DND-41 (cell line): ENCODE measurements around the gene CYP11A1.
"Not testable (repeated sequence)": the region's sequence is repeated elsewhere in the genome, so short reads cannot be mapped to it uniquely, and the experiment has no call there.

Source experiments
- ATAC-seq: fragments of 200-7000 bp; cut with Tn5 transposase; 3 replicates; pipeline ENCODE4 v1.9.1; 2021; ENCODE audit warnings: low read depth; ENCODE audit not compliant: insufficient read depth
- DNase-seq: peaks from one replicate; pipeline ENCODE4 v3.0.0-alpha.2; 2020
- H2AFZ ChIP-seq: 2 replicates; pipeline ENCODE4 v1.6.0; 2012; ENCODE audit warnings: low read depth, low read length
- H3K27ac ChIP-seq: 2 replicates; pipeline ENCODE4 v1.5.1; 2012; ENCODE audit warnings: low read length, inconsistent platforms
- H3K27me3 ChIP-seq: fragments of 200-600 bp; sonication (generic); 2 replicates; pipeline ENCODE4 v1.6.0; 2012; ENCODE audit warnings: low read length, mild to moderate bottlenecking, inconsistent platforms; ENCODE audit not compliant: insufficient read depth, poor library complexity
- H3K36me3 ChIP-seq: 2 replicates; pipeline ENCODE4 v1.5.1; 2012; ENCODE audit warnings: low read length, inconsistent platforms; ENCODE audit not compliant: insufficient read depth
- H3K4me1 ChIP-seq: 2 replicates; pipeline ENCODE4 v1.5.1; 2012; ENCODE audit warnings: mild to moderate bottlenecking, low read length; ENCODE audit not compliant: insufficient read depth
- H3K4me2 ChIP-seq: 2 replicates; pipeline ENCODE4 v1.6.0; 2012; ENCODE audit warnings: mild to moderate bottlenecking, moderate library complexity, low read length, inconsistent platforms; ENCODE audit not compliant: insufficient read depth
- H3K4me3 ChIP-seq, 2 experiments: fragments of 200-600 bp in 1 of 2; shearing (Covaris generic) in 1 of 2; 2 replicates each; pipeline ENCODE4 v1.5.1; 2012 to 2016; ENCODE audit warnings: inconsistent platforms in 2 of 2, low read length in 2 of 2, mild to moderate bottlenecking in 2 of 2, low read depth in 1 of 2, moderate library complexity in 1 of 2
- H3K79me2 ChIP-seq: 2 replicates; pipeline ENCODE4 v1.6.0; 2012; ENCODE audit warnings: low read length, inconsistent platforms; ENCODE audit not compliant: insufficient read depth
- H3K9ac ChIP-seq: 2 replicates; pipeline ENCODE4 v1.6.0; 2012; ENCODE audit warnings: low read depth, mild to moderate bottlenecking, inconsistent platforms, low read length, moderate library complexity
- H3K9me3 ChIP-seq: 2 replicates; pipeline ENCODE4 v1.5.1; 2012; ENCODE audit warnings: low read length, moderate library complexity, mild to moderate bottlenecking, inconsistent platforms; ENCODE audit not compliant: insufficient read depth, severe bottlenecking
- H4K20me1 ChIP-seq: 2 replicates; pipeline ENCODE4 v1.6.0; 2012; ENCODE audit warnings: low read length; ENCODE audit not compliant: insufficient read depth
- EZH2 ChIP-seq: IDR thresholded peaks from 3 replicates; pipeline ENCODE4 v1.6.1; 2012; ENCODE audit warnings: borderline replicate concordance, low read depth, mild to moderate bottlenecking, moderate library complexity, low read length, inconsistent platforms; ENCODE audit not compliant: severe bottlenecking
- TF ChIP-seq, protein P1 (sequence below): IDR thresholded peaks from 2 replicates; pipeline ENCODE4 v1.5.1; 2012; ENCODE audit warnings: borderline replicate concordance, low read length, moderate library complexity, mild to moderate bottlenecking; ENCODE audit not compliant: poor library complexity, severe bottlenecking; ENCODE audit errors: extremely low read depth

CYP11A1 gene

DNA sequence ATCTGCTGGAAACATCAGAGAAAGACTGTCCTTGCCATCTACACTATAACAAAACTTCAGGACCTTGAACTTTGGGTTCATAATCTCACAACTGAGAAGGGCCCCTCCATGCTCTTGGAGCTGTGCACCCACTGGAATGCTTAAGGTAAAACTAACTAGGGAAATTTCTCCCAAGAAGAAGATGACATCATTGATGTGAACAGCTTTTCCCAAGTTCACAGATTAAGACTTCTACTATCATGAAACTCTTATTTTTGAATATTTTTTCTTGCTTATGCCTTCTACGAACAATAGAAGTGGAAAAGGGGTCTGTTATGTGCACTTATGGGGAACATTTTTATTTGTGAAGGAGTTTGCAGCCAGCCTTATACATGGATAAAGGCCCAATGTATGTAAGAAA is 5.0 kb downstream of the CYP11A1 start:
- H3K9me3 ChIP-seq, result no peaks in the 10 kb centered on the region
- no peak for ATAC-seq
- H3K4me3 ChIP-seq, result no peak overlapping the region
- no peak overlapping the region for H3K27ac ChIP-seq
- TF ChIP-seq EZH2, result no peak
- TF ChIP-seq, protein P1, sequence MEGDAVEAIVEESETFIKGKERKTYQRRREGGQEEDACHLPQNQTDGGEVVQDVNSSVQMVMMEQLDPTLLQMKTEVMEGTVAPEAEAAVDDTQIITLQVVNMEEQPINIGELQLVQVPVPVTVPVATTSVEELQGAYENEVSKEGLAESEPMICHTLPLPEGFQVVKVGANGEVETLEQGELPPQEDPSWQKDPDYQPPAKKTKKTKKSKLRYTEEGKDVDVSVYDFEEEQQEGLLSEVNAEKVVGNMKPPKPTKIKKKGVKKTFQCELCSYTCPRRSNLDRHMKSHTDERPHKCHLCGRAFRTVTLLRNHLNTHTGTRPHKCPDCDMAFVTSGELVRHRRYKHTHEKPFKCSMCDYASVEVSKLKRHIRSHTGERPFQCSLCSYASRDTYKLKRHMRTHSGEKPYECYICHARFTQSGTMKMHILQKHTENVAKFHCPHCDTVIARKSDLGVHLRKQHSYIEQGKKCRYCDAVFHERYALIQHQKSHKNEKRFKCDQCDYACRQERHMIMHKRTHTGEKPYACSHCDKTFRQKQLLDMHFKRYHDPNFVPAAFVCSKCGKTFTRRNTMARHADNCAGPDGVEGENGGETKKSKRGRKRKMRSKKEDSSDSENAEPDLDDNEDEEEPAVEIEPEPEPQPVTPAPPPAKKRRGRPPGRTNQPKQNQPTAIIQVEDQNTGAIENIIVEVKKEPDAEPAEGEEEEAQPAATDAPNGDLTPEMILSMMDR, result no peak
- H3K79me2 ChIP-seq, result no peaks in the 10 kb centered on the region
- no peak overlapping the region for H3K4me2 ChIP-seq
- no peaks in the 10 kb centered on the region for H4K20me1 ChIP-seq
- no peak for DNase-seq
- no peaks in the 10 kb centered on the region for H3K4me1 ChIP-seq
- peaks cover 5% of the 10 kb centered on the region for H3K27me3 ChIP-seq
- H2AFZ ChIP-seq, result no peak overlapping the region
- H3K9ac ChIP-seq, result no peak overlapping the region
- H3K36me3 ChIP-seq, result no peaks in the 10 kb centered on the region

DNA sequence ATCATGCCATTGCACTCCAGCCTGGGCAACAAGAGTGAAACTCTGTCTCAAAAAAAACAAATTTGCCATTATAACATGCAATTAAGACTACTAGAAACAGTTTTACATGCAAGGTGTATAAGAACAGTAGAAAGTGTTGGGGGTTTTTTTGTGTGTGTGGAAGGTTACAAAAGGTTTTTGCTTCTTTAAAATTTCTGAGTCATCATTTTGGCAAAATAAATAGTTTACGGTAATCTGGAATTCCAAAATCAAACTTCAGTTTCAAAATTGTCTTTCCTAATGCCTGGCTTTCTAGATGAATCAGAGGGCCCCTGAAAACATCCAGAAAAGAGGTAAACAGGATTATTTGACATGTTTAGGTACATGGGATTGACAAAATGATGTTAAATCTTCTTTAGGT is 6.6 kb downstream of the CYP11A1 start:
- H4K20me1 ChIP-seq, H3K36me3 ChIP-seq, H3K4me1 ChIP-seq: not testable (repeated sequence)

DNA sequence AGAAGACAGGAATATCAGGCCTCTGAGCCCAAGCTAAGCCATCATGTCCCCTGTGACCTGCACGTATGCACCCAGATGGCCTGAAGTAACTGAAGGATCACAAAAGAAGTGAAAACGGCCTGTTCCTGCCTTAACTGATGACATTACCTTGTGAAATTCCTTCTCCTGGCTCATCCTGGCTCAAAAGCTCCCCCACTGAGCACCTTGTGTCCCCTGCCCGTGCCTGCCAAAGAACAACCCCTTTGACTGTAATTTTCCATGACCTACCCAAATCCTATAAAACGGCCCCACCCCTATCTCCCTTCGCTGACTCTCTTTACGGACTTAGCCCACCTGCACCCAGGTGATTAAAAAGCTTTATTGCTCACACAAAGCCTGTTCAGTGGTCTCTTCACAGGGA is 8.1 kb downstream of the CYP11A1 start:
- H4K20me1 ChIP-seq, H3K36me3 ChIP-seq, H3K27ac ChIP-seq, DNase-seq, H3K4me2 ChIP-seq, H3K4me1 ChIP-seq, H3K9ac ChIP-seq, H3K9me3 ChIP-seq, ATAC-seq, H2AFZ ChIP-seq, H3K27me3 ChIP-seq, H3K4me3 ChIP-seq, H3K79me2 ChIP-seq: not testable (repeated sequence)

More for the DNA sequence above, 6.6 kb downstream of the CYP11A1 start:
- H3K27me3 ChIP-seq, ATAC-seq, H3K79me2 ChIP-seq, H3K27ac ChIP-seq, H3K9ac ChIP-seq, H2AFZ ChIP-seq, DNase-seq, H3K4me3 ChIP-seq, H3K9me3 ChIP-seq, H3K4me2 ChIP-seq: not testable (repeated sequence)

DNA sequence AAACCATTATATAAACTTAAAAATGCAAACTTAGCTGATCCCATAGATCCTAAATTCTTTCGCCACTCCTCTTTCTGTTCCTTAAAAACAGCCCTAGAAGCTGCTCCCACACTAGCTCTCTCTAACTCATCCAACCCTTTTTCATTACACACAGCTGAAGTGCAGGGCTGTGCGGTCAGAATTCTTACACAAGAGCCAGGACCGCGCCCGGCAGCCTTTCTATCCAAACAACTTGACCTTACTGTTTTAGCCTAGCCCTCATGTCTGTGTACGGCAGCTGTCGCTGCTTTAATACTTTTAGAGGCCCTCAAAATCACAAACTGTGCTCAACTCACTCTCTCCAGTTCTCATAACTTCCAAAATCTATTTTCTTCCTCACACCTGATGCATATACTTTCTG is 9.9 kb downstream of the CYP11A1 start:
- not testable (repeated sequence) for H3K4me2 ChIP-seq, H3K9ac ChIP-seq, H3K9me3 ChIP-seq, DNase-seq, ATAC-seq, H3K79me2 ChIP-seq, H2AFZ ChIP-seq, H3K27me3 ChIP-seq, H3K36me3 ChIP-seq, H3K4me3 ChIP-seq, H3K4me1 ChIP-seq, H4K20me1 ChIP-seq, H3K27ac ChIP-seq

DNA sequence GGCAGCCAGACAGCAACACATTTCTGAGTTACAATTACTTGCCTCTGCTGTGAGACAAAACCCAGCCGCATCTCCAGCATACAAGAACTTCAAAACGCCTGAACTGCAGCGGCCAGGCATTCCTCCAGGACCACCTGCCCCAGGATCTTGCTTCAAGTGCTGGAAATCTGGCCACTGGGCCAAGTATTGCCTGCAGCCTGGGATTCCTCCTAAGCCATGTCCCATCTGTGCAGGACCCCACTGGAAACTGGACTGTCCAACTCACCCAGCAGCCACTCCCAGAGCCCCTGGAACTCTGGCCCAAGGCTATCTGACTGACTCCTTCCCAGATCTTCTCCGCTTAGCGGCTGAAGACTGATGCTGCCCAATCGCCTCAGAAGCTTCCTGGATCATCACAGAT is 11.4 kb downstream of the CYP11A1 start:
- ATAC-seq, H3K36me3 ChIP-seq, H3K27ac ChIP-seq, H3K27me3 ChIP-seq, DNase-seq, H3K4me1 ChIP-seq, H4K20me1 ChIP-seq, H3K4me2 ChIP-seq, H3K4me3 ChIP-seq, H3K9me3 ChIP-seq, H3K9ac ChIP-seq, H3K79me2 ChIP-seq, H2AFZ ChIP-seq: not testable (repeated sequence)

DNA sequence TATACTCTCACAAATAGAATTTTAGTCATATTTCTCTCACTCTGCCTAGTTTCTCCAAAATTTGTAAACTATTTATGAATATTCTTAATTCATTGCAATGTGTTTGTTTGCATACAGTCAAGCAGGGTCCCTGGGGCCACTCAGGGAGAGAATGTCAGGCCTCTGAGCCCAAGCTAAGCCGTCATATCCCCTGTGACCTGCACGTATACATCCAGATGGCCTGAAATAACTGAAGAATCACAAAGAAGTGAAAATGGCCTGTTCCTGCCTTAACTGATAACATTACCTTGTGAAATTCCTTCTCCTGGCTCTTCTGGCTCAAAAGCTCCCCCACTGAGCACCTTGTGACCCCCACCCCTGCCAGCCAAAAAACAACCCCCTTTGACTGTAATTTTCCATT is 13.5 kb downstream of the CYP11A1 start:
- not testable (repeated sequence) for H3K79me2 ChIP-seq, H3K9me3 ChIP-seq, H4K20me1 ChIP-seq, ATAC-seq, H3K27ac ChIP-seq, H3K4me1 ChIP-seq, H3K36me3 ChIP-seq, H2AFZ ChIP-seq, H3K27me3 ChIP-seq, H3K4me2 ChIP-seq, H3K9ac ChIP-seq, H3K4me3 ChIP-seq, DNase-seq
